OCI-LY1 (cell line): ENCODE data around the gene DCTN2.
"Not testable (repeated sequence)": the region's sequence is repeated elsewhere in the genome, so short reads cannot be mapped to it uniquely, and the experiment has no call there.

ENCODE experiments used
- EZH2 ChIP-seq: fragments of 200-600 bp; sonication (generic), shearing (Covaris generic); IDR thresholded peaks from 2 replicates; pipeline ENCODE4 v1.8.0; 2017; ENCODE audit warnings: borderline replicate concordance, mixed run types, mild to moderate bottlenecking, antibody characterized with exemption, low read length, moderate library complexity, mixed read lengths
- TF ChIP-seq, protein P1 (sequence below): fragments of 200-600 bp; sonication (generic), shearing (Covaris generic); IDR thresholded peaks from 2 replicates; pipeline ENCODE4 v1.5.1; 2017; ENCODE audit warnings: mild to moderate bottlenecking, antibody characterized with exemption, low read length, moderate library complexity, mixed read lengths

DNA sequence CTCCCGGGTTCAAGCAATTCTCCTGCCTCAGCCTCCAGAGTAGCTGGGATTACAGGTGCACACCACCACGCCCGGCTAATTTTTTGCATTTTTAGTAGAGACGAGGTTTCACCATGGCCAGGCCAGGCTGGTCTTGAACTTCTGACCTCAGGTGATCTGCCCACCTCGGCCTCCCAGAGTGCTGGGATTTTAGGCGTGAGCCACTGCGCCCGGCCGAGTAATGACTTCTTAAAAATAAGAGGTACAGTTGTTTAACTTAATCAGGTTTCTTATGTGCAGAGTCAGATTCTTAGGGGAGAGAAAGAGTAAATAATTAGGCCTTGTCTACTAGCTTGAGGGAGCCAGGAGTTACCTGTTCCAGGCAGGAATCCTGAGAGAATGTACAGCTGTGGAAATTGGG, 32.7 kb downstream of the DCTN2 start:
- TF ChIP-seq, protein P1, sequence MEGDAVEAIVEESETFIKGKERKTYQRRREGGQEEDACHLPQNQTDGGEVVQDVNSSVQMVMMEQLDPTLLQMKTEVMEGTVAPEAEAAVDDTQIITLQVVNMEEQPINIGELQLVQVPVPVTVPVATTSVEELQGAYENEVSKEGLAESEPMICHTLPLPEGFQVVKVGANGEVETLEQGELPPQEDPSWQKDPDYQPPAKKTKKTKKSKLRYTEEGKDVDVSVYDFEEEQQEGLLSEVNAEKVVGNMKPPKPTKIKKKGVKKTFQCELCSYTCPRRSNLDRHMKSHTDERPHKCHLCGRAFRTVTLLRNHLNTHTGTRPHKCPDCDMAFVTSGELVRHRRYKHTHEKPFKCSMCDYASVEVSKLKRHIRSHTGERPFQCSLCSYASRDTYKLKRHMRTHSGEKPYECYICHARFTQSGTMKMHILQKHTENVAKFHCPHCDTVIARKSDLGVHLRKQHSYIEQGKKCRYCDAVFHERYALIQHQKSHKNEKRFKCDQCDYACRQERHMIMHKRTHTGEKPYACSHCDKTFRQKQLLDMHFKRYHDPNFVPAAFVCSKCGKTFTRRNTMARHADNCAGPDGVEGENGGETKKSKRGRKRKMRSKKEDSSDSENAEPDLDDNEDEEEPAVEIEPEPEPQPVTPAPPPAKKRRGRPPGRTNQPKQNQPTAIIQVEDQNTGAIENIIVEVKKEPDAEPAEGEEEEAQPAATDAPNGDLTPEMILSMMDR, result not testable (repeated sequence)
- TF ChIP-seq EZH2, result not testable (repeated sequence)
